Neural cell (in vitro differentiated cells): ENCODE data around the gene PLIN4.
"Not testable (repeated sequence)": the region's sequence is repeated elsewhere in the genome, so short reads cannot be mapped to it uniquely, and the experiment has no call there.

Source experiments
- EZH2 ChIP-seq: fragments of 200-600, 300-800 bp; shearing (Covaris generic), sonication (generic); IDR thresholded peaks from 2 replicates; pipeline ENCODE4 v1.6.1; 2014; ENCODE audit warnings: antibody characterized with exemption, low read length, borderline replicate concordance, mild to moderate bottlenecking; ENCODE audit not compliant: insufficient read depth, poor library complexity, severe bottlenecking
- POLR2AphosphoS5 ChIP-seq: IDR thresholded peaks from 2 replicates; pipeline ENCODE4 v1.6.1; 2012
- TF ChIP-seq, protein P1 (sequence below): fragments of 450-650 bp; IDR thresholded peaks from 2 replicates; pipeline ENCODE4 v1.5.1; 2014; ENCODE audit warnings: antibody characterized with exemption, mild to moderate bottlenecking, moderate library complexity; ENCODE audit not compliant: poor library complexity, severe bottlenecking

DNA sequence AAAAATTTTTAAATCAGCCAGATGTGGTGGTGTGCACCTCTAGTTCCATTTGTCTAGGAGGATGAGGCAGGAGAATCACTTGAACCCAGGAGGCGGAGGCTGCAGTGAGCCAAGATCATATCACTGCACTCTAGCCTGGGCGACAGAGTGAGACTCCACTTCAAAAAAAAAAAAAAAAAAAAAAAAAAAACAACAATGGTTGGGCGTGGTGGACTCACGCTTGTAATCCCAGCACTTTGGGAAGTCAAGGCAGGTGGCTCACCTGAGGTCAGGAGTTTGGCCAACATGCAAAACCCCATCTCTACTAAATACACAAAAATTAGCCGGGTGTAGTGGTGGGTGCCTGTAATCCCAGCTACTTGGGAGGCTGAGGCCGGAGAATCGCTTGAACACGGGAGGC lies 9.1 kb upstream of the PLIN4 start:
- not testable (repeated sequence) for TF ChIP-seq POLR2AphosphoS5, EZH2
- TF ChIP-seq, protein P1, sequence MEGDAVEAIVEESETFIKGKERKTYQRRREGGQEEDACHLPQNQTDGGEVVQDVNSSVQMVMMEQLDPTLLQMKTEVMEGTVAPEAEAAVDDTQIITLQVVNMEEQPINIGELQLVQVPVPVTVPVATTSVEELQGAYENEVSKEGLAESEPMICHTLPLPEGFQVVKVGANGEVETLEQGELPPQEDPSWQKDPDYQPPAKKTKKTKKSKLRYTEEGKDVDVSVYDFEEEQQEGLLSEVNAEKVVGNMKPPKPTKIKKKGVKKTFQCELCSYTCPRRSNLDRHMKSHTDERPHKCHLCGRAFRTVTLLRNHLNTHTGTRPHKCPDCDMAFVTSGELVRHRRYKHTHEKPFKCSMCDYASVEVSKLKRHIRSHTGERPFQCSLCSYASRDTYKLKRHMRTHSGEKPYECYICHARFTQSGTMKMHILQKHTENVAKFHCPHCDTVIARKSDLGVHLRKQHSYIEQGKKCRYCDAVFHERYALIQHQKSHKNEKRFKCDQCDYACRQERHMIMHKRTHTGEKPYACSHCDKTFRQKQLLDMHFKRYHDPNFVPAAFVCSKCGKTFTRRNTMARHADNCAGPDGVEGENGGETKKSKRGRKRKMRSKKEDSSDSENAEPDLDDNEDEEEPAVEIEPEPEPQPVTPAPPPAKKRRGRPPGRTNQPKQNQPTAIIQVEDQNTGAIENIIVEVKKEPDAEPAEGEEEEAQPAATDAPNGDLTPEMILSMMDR, result not testable (repeated sequence)
